ENCODE results near the gene MYO3A. TPM values are rescaled to one million over a fixed set of nuclear protein-coding genes. Genes with fewer than 3 reads are reported as not detected.
A peak's percentile ranks its signal among the peaks of the same experiment; 100 is the strongest.

Gene MYO3A
- polyA plus RNA-seq, 3 donors: not detected

- H3K4me2 ChIP-seq (replicated peaks; ENCODE audit: extremely low read depth, low read length, poor library complexity, severe bottlenecking): no peak overlapping the region
- WGBS (ENCODE audit: insufficient coverage): no CpG with 5 or more reads among the region's 2 CpGs
Observed at GRCh38 chr10:26205223-26205622, 271.2 kb downstream of the MYO3A start.

GRCh38 chr10:26211781-26212444 lies 277.9 kb downstream of the MYO3A start:
- no peaks in the 10 kb centered on the region for H3K79me2 ChIP-seq (ENCODE audit: insufficient read depth, low read length)
- H3K36me3 Mint-ChIP-seq: peaks cover 0 to 9% of the 10 kb centered on the region in 2 donors
- no peak overlapping the region for H3K27ac Mint-ChIP-seq
- H3K9ac ChIP-seq (ENCODE audit: insufficient read depth, low read length, poor library complexity, severe bottlenecking): no peak overlapping the region
- H3K4me3 ChIP-seq (replicated peaks in 1 of 3; ENCODE audit: low read depth in 2 of 3, low read length in 3 of 3): no peak overlapping the region
- H3K4me1 ChIP-seq (ENCODE audit: control insufficient read depth in 1 of 2, insufficient read depth in 2 of 2, low read length in 2 of 2): no peaks in the 10 kb centered on the region
- DNase-seq: no peak
- no peaks in the 10 kb centered on the region for H3K36me3 ChIP-seq (replicated peaks in 1 of 2; ENCODE audit: control insufficient read depth in 1 of 2, insufficient read depth in 2 of 2, low read length in 2 of 2)
- peaks cover 0 to 25% (median 18%) of the 10 kb centered on the region in 7 donors for H3K9me3 Mint-ChIP-seq
- peaks cover 68 to 86% of the 10 kb centered on the region in 2 donors for H3K27me3 ChIP-seq (ENCODE audit: control insufficient read depth in 2 of 2, insufficient read depth in 2 of 2, low read length in 2 of 2)
- H4K20me1 ChIP-seq (ENCODE audit: insufficient read depth, low read length): no peaks in the 10 kb centered on the region
- intact Hi-C loops (cut with micrococcal nuclease): no loop called here
- no peak overlapping the region for H3K27ac ChIP-seq (ENCODE audit: low read depth in 1 of 2, low read length in 2 of 2)
- no peak overlapping the region for H2AFZ ChIP-seq (ENCODE audit: insufficient read depth, low read depth, low read length, poor library complexity, severe bottlenecking)
- H3K9me3 ChIP-seq (replicated peaks in 1 of 2; ENCODE audit: control insufficient read depth in 1 of 2, insufficient read depth in 1 of 2, low read length in 2 of 2): peaks cover 0 to 36% of the 10 kb centered on the region in 2 donors
- H3K4me2 ChIP-seq (replicated peaks; ENCODE audit: extremely low read depth, low read length, poor library complexity, severe bottlenecking): no peak overlapping the region
- no peak for TF ChIP-seq CTCF (IDR thresholded peaks at IDR 0.05)
- peaks cover 14% of the 10 kb centered on the region for H3K4me1 Mint-ChIP-seq
- H3K27me3 Mint-ChIP-seq (ENCODE audit: low read depth in 3 of 3): peaks cover 0 to 56% (median 55%) of the 10 kb centered on the region in 3 donors
- peak overlapping the region in 1 of 2 donors; percentile 77 for H3K4me3 Mint-ChIP-seq
- 4% methylated on average over 29 of the region's 37 CpGs for WGBS (ENCODE audit: insufficient coverage)

More at GRCh38 chr10:26205223-26205622, 271.2 kb downstream of the MYO3A start:
- Mint-ChIP-seq H3K36me3 (no peaks in the 10 kb centered on the region), H3K4me3 (no peak overlapping the region), H3K9me3 (no peaks in the 10 kb centered on the region), H3K4me1 (no peaks in the 10 kb centered on the region), H3K27ac (no peak overlapping the region), H3K27me3 (ENCODE audit: low read depth in 3 of 3) (peaks cover 4 to 13% (median 8%) of the 10 kb centered on the region in 3 donors)
- H2AFZ ChIP-seq (ENCODE audit: insufficient read depth, low read depth, low read length, poor library complexity, severe bottlenecking): no peak overlapping the region
- no peak overlapping the region for H3K9ac ChIP-seq (ENCODE audit: insufficient read depth, low read length, poor library complexity, severe bottlenecking)
- TF ChIP-seq CTCF (IDR thresholded peaks at IDR 0.05): no peak
- no peaks in the 10 kb centered on the region for H3K79me2 ChIP-seq (ENCODE audit: insufficient read depth, low read length)
- intact Hi-C loops (cut with micrococcal nuclease): no loop called here
- H3K4me1 ChIP-seq (ENCODE audit: control insufficient read depth in 1 of 2, insufficient read depth in 2 of 2, low read length in 2 of 2): no peaks in the 10 kb centered on the region
- H3K4me3 ChIP-seq (replicated peaks in 1 of 3; ENCODE audit: low read depth in 2 of 3, low read length in 3 of 3): no peak overlapping the region
- no peak for DNase-seq
- H3K27me3 ChIP-seq (ENCODE audit: control insufficient read depth in 2 of 2, insufficient read depth in 2 of 2, low read length in 2 of 2): peaks cover 15 to 30% of the 10 kb centered on the region in 2 donors
- H3K27ac ChIP-seq (ENCODE audit: low read depth in 1 of 2, low read length in 2 of 2): no peak overlapping the region
- H3K36me3 ChIP-seq (replicated peaks in 1 of 2; ENCODE audit: control insufficient read depth in 1 of 2, insufficient read depth in 2 of 2, low read length in 2 of 2): no peaks in the 10 kb centered on the region
- no peaks in the 10 kb centered on the region for H4K20me1 ChIP-seq (ENCODE audit: insufficient read depth, low read length)
- H3K9me3 ChIP-seq (replicated peaks in 1 of 2; ENCODE audit: control insufficient read depth in 1 of 2, insufficient read depth in 1 of 2, low read length in 2 of 2): no peaks in the 10 kb centered on the region
